ENCODE measurements around the gene FERMT2.
"Not testable (repeated sequence)": the region's sequence is repeated elsewhere in the genome, so short reads cannot be mapped to it uniquely, and the experiment has no call there.

Gene FERMT2

DNA sequence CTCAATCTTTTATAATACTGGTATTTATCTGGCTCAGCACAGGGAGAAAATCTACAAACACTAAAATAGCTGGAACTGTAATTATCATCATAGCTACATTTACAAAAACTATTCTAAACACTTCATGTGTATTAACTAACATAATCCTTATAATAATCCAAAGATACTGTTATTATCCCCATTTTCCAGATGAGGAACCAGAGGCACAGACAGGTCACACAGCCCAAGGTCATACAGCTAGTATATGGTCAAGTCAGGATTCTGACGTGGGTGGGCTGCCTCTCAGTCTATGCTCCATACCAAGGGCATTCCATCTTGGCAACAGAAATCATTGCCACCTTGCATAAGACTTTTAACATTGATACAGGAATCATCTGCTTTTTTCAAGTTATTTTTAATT is 11.4 kb downstream of the FERMT2 start:
- DNase-seq = no peak

DNA sequence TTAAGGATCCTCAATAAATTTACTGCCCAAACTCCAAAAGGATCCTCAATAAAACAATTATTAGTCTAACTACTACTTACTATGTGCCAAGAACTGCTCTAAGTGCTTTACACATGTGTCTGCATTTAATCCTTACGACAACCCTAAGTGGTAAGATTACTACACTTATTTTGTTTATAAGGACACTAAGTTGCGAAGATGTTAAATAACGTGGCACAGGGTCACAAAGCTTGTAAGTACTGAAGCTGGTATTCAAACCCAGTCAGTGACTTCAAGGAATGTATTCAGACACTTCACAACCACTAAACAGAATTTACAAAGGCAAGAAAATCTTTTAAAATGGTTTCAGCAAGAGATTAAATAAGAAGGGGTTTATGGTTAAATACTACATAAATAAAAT is 13.0 kb downstream of the FERMT2 start:
- DNase-seq = no peak

DNA sequence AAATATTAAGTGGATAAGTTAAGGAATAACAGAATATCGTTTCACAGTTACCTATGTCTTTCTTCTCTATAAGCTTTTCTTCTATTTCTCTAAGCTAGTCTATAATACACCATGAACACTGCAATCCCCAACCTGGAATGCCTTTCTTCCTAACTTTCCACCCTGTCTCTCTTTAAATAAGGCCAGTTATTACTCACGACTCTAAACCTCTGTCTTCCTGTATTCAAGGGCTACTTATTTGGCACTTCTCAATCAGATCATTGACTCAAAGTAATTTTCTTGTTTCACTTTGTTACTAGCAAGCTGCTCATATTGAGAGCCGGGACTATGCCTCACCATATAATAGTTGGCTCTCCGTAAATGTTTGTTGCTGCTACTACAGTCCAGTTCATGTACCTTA is 13.5 kb downstream of the FERMT2 start:
- no peak for DNase-seq

DNA sequence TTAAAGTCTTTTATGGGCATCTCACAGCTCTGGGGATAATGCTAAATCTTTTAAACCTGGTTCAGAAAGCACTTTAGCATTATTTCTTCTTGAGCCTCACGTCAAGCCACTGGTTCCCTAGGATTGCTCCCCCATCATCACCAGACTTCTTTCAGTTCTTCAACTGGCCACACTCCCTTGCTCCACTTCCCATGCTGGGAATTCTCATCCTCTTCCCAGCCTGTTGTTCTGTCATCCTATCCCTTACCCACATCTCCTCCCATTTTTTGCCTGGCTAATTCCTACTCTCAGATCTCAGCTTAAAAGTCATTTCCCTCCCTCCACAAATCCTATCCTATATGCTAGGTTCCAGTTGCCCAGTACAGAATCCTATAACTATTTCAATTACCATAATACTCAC is 14.4 kb downstream of the FERMT2 start:
- DNase-seq = no peak

DNA sequence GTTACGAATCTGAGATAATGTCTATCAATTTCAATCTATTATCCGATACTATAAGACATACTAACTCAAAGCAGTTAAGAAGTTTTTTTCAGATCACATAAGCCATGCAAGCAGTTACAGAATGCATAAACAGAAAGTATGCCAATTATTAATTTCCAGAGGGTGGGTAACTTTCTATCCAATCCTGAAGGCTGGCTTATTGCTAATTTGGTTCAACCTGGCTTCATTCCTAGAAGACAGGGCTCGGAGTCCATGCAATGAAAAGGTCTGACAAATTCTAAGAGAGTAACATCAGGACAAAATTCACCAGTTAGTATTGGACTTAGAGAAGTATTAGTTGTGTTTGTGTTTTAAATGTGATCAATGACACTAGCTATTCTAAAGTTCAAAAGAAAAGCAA is 15.0 kb downstream of the FERMT2 start:
- DNase-seq = no peak

DNA sequence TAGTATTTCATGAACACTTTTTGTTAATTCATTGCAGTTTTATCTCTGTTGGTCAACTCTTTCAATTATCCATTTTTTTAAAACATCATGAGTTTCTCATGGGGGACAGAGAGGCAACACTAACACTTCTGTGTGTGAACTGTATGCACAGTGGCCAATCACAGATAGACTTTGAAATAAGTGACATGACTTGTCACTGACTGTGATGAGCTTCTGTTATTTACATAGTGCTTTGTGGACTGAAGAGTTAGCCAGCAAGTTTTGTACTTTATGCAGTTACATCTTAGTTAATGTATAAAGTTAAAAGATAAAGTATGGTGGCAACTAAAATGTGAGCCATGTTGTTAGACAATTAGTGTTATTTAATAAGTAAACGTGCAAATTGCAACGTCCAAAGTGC is 16.1 kb downstream of the FERMT2 start:
- DNase-seq = no peak

DNA sequence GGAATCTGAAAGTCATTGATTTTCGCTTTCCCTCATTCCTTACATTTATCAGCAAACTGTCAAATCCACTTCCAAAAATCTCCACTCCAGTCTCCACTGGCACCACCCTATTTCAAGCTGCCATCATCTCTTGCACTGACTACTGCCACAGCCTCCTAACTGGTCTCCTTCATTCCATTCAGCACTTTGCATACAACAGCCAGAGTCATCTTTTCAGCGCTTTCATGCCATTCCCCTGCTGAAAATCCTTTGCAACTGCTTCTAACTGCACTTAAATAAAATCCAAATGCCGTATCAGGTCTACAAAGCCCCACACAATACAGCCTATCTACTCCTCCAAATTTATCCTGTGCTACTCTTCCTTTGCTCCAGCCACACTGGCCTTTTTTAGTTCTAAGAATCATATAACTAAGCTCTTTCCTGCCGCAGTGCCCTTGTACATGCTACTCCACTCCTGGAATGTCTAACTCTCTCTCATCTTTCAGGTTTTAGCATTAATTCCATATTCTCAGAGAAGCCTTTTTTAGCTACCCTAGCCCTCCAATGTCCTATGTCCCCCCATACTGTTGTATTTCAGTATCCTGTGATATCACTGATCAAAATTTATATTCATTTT is 21.6 kb downstream of the FERMT2 start:
- no peak for DNase-seq

DNA sequence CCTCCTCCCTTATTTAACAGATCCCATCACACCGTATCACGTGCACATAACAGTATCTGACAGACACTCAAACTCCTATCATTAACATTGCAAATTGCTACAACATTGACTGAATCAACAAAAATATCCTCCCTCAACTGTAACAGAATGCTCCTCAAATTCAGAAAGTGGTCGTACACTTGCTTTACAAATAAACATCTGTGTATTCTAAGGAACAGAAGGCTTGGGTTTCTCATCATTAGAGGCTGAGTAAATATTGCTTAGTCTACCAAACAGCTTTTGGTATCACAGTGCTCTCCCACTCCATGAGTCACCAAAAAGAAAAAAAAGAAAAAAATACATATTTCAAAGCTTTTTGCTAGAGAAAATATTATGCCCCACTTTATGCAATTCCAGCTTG is 23.9 kb downstream of the FERMT2 start:
- DNase-seq = no peak

DNA sequence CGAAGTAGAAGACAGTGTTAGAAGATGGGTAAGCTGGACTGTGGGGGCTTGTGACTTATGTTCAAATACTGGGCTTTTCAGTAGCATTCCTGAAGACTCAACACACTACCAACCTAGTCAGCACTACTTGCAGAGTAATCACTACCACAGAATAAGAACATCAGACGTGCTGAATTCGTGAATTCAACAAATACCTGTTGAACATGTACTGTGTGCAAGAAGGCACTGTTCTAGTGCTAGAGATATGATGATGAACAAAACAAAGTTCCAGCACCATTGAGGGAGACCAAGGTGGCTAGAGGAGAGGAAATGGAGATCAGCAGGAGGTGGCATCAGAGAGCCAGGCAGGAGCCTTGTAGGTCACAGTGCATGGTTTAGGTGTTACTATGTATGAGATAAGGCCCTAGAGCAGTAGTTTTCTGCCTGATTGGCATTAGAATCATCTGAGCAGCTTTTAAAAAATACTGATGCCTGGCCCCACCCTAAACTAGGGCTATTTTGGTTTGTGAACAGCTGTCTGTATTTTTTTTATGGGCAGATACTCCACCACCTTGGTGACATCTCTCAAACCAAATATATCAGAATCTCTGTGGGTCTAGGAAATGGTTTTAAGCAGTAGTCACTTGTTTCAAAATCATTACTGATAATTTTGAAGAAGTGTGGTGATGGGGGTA is 26.8 kb downstream of the FERMT2 start:
- DNase-seq = no peak

DNA sequence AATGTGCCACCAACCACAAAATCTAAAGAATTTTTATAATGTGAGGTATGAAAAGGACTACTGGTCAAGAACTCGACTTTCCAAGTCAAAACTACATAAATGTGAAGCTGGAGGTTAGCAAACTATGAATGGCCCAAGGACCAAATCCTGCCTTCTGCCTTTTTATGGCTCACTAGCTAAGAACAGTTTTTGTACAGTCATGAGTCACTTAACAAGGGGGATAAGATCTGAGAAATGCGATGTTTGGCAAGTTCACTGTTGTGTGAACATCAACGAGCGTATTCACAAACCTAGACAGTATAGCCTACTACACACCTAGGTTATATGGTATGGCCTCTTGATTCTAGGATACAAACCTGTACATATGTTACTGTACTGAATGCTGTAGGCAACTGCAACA is 28.2 kb downstream of the FERMT2 start:
- DNase-seq = no peak

DNA sequence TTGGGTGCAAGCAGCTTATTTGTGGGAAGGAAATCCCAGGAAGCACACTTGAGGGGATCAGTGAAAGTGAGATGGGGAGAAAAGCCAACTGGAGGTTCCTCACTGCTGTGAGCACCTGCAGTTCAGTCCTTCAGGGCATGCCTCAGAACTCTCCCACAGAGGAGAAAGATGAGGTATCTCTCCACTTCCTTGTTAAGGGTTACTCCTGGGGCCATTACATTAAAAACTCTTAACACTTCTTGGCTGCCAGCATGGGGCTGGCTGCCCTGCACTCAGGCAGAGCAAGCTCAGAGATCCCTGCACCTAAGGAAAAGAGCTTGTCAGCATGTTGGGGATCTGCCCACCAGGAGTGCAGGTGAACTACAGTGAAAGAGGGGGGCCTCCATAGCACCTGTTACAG is 28.8 kb downstream of the FERMT2 start:
- DNase-seq = no peak

DNA sequence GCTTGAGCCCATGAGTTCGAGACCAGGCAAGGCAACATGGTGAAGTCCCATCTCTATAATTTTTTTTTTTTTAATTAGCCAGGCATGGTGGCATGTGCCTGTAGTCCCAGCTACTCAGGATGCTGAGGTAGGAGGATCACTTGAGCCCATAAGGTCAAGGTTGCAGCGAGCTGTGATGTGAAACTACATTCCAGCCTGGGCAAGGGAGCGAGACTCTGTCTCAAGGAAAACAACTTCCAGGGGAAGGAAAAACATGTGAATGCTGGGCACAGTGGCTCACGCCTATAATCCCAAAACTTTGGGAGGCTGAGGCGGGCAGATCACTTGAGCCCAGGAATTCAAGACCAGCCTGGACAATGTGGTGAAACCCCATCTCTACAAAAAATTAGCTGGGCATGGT is 30.4 kb downstream of the FERMT2 start:
- not testable (repeated sequence) for DNase-seq

DNA sequence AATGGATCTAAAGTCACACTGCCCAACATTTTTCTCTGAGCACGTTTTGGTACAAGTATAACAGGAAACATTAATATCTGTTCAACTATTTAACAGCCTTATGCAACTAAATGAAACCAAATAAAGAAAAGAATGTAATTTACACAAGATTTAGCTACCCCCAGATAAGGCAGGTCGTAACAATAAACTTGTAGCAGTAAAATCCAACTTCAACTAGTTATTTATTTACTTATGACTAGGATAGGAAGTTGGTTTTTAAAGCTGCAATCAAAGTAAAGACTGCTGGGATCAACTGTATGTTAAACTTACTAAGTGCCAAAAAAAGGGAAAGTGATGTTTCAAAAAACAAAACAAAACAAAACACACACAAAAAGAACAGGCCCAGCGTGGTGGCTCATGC is 30.9 kb downstream of the FERMT2 start:
- DNase-seq = no peak

DNA sequence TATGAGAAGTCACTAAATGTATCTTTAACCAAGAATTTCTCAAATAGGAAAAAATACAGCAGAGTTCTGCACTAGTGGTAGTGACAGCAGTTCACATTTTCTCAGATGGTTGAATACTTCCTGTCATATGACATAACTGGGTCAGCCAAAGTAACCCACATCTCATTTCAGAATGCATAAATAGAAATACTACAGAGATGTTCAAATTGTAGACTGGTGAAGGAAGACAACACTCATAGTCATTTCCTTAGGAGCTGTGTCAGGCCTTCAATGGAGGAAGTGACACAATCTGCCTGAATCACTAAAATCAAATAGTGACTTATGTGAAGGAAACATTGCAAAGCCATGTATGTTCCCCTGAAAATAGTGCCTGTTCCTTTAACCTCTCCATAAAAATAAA is 32.4 kb downstream of the FERMT2 start:
- no peak for DNase-seq

DNA sequence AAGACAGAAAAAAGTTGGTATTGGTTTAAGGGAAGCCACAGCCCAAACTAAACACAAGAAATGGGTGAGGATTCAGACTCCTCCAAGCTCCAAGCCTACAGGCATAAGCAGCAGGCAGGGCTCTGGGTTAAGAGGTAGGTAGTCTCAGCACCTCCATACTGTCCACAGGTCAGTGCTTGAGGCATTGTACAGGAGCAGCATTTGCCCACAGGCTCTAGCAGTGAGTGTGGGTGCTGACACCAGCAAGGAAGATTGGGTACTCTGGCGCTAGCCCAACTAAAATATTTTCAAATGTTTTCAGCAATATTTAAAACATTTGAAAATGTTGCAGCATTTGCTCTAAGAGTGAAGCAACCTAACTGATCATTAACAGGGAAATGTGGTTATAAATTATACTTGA is 33.1 kb downstream of the FERMT2 start:
- no peak for DNase-seq

DNA sequence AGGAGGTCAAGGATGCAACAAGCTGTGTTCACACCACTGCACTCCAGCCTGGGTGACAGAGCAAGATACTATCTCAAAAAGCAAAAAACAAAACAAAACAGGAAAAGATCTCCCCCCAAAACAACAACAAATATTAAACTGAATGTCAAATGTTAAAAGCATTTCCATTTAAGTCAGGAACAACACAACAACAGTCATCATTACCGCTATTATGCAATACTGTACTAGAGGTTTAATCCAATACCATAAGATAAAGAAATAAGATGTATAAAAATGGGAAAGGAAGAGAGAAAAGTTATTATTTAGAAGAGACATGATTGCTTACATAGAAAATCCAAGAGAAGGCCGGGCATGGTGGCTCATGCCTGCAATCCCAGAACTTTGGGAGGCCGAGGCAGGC is 36.6 kb downstream of the FERMT2 start:
- DNase-seq = no peak

DNA sequence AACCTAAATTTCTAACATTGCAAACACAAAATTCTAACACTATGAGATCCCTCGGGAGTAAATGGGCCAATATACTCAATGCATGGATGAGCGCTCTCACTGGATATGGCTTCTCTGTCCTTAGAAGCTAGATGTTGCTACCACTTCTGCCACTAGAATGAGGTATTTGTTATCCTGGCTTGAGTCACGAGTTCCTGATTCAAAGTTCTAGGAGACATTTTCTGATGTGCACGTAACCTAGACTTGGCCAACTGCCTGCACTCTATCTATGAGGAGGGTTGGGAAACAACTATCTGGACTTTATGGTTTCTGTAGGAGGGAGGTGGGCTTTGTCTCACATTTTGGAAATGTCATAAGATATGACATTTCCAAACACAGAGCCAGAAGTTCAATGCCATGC is 37.6 kb downstream of the FERMT2 start:
- DNase-seq = no peak

DNA sequence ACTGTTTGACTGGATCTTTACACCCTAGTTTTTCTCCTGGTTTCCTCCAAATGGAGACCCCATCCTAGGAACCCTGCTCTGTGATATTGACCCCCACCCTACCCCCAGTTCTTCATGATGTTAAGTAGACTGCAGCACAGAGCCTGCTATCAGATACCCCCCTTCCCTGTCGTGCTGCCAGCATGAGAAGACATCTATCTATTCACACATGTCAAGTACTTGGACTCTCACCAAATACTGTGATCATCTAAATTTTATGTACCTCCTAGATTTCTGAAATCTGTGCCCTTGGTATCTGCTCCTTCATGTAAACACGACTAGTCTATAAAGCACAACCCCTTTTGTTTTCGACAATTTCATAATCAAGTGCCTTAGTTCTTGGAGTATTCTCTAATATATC is 38.9 kb downstream of the FERMT2 start:
- DNase-seq = no peak

DNA sequence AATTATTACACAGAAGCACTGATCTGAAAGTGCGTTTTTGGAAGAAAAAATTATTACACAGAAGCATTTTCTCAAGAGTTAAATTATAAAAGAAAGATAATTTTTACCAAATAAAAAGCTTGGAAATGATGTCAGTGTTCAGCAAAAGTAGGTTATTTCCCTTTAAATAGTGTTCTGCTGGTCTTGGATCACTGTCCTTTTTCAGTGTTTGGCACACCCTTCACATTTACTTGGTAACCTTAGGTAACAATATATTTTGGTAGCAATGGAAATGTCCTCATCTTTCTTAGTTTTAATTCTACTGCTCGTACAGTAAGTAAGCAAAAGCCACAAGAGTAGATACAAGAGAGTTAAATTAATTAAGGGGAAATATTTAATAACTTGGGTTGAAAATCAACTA is 40.3 kb downstream of the FERMT2 start:
- DNase-seq = no peak

DNA sequence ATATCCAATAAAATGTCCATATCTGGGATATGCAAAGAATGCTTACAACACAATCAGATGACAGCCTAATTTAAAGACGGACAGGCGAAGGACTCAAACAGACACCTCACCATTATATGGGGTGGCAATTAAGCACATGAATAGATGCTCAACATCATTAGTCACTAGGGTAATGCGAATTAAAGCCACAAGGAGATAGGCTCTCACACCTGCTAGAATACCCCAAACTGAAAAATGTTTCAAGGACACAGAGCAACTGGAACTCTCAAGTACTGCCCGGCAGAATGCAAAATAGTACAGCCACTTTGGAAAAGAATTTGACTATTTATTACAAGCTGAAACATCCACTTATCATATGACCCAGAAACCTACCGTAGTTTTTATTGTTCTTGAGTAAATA is 42.9 kb downstream of the FERMT2 start:
- DNase-seq = no peak

DNA sequence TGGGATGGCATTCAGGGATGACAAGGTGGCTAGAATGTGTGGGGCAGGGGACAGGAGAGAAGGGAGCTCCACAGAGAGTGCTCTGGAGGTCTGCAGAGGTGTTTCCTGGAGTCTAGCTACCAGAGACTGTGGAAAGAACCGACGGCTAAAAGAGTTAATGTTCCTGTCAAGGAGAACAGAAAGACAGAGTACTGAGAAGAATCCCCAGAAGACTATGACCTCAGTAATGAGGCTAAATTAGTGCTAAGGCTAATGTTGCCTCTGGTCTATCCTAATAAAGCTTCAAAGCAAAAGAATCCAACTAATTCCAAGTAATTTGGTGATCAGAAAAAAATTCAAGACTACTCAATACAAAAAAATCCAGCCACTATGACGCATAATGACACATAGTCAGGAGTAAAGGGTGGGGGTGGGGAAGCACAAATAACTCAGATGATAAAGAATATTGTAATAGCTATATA is 44.7 kb downstream of the FERMT2 start:
- DNase-seq = no peak

DNA sequence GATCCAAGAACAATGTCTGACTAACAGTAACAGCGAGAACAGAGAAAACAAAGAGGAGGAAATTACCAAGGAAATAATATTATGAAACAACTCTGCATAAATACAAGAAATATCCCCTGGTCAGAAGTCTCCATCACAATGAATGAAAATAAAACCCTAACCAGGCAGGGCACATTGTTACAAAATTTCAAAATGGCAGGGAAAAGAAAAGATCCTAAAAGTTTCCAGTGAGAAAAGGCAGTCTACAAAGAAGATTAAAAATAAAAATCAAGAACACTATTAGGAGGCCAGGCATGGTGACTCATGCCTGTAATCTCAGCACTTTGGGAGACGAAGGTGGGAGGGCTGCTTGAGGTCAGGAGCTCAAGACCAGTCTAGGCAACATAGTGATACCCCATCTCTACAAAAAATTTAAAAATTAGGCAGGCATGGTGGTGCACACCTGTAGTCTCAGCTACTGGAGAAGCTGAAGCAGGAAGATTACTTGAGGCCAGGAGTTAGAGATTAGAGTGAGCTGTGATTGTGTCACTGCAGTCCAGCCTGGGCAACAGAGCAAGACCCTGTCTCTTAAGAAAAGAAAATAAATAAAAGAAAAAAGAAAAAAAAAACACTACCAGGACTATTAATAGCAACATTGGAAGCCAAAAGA is 47.8 kb downstream of the FERMT2 start:
- no peak for DNase-seq

DNA sequence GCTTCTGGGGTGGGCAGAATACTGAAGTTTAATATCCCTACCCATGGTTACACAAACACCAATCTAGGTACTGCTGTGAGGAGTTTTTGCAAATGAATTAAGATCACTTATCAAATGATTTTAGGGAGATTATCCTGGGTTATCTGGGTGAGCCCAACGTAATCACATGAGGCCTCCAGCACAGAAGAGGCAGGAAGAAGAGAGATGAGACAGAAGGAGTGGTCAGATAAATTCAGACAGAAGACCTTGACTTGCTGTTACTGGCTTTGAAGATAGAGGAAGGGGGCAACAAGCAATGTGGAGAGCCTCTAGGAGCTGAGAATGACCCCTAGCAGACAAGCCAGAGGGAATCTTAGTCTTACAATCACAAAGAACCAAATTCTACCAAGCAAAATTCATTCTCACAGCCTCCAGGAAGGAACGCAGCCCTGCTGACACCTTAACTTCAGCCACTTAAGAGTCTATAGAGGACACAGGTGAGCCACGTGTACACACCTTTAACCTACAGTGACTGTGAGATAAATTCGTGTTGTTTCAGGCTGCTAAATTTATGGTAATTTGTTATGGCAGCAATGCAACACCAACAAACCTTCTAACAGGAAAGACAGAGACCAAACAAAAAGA is 49.4 kb downstream of the FERMT2 start:
- DNase-seq = no peak

DNA sequence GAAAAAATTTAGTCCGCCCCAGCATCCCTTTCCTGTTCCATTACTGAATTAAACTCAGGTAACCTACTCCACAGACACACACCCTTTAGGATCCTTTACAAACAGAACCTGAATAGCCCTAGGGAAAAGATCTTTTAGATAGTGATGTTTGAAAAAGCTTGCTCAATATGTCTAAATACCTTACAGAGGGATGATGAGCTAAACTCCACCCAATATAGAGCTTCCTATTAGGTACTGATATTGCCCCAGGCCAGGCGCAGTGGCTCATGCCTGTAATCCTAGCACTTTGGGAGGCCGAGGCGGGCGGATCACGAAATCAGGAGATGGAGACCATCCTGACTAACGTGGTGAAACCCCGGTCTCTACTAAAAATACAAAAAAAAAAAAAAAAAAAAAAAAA is 50.1 kb downstream of the FERMT2 start:
- no peak for DNase-seq

Data from NCI-H1436 treated with DMSO at 0.1 percent for 48 hours (cell line).